Measurements from ENCODE around the gene SMU1. TPM values are rescaled to one million over a fixed set of nuclear protein-coding genes. Genes with fewer than 3 reads are reported as not detected.

Gene SMU1
- total RNA-seq, 3 donors from 2014 or later, result 31.0 to 33.9 (median 32.3) TPM

Other genes with a start within 250 kb of the SMU1 start
- 10 to 100 TPM; 54.1 to 60.3 (median 55.3) TPM for gene APTX, start 75.0 kb downstream of the SMU1 start, total RNA-seq
- gene DNAJA1, start 51.4 kb downstream of the SMU1 start, total RNA-seq, result 100 to 1,000 TPM; 304 to 321 (median 315) TPM
- 10 to 100 TPM; 30.2 to 43.4 (median 32.0) TPM for gene B4GALT1, start 90.7 kb upstream of the SMU1 start, total RNA-seq
- not detected for gene SPINK4, start 163.5 kb upstream of the SMU1 start, total RNA-seq
- gene BAG1, start 188.0 kb upstream of the SMU1 start, total RNA-seq, result 100 to 1,000 TPM; 115 to 133 (median 117) TPM
- 10 to 100 TPM; 45.0 to 59.5 (median 46.8) TPM for gene CHMP5, start 188.4 kb upstream of the SMU1 start, total RNA-seq
- 10 to 100 TPM; 35.2 to 42.6 (median 36.0) TPM for gene NFX1, start 213.8 kb upstream of the SMU1 start, total RNA-seq